HUES48 (cell line): ENCODE data around the gene XIRP1.

Experiments
- H3K27ac ChIP-seq: one replicate; pipeline ENCODE4 v1.7.0; 2013; ENCODE audit warnings: low read depth, low read length, inconsistent platforms
- H3K27me3 ChIP-seq: 2 replicates; pipeline ENCODE4 v1.6.1; 2013; ENCODE audit warnings: mild to moderate bottlenecking, low read length; ENCODE audit not compliant: control insufficient read depth, insufficient read depth
- H3K36me3 ChIP-seq: 2 replicates; pipeline ENCODE4 v1.6.1; 2013; ENCODE audit warnings: low read length; ENCODE audit not compliant: control insufficient read depth, insufficient read depth
- H3K4me1 ChIP-seq: 2 replicates; pipeline ENCODE4 v1.6.1; 2013; ENCODE audit warnings: mild to moderate bottlenecking, low read length; ENCODE audit not compliant: control insufficient read depth, insufficient read depth
- H3K4me3 ChIP-seq: 2 replicates; pipeline ENCODE4 v1.5.1; 2013; ENCODE audit warnings: mild to moderate bottlenecking, low read depth, low read length
- H3K9ac ChIP-seq: 2 replicates; pipeline ENCODE4 v1.6.1; 2013; ENCODE audit warnings: mild to moderate bottlenecking, low read depth, low read length, moderate library complexity
- H3K9me3 ChIP-seq: 2 replicates; pipeline ENCODE4 v1.6.1; 2013; ENCODE audit warnings: low read length; ENCODE audit not compliant: control insufficient read depth, insufficient read depth

XIRP1 gene

GRCh38 chr3:39222462-39222861 is 30.1 kb upstream of the XIRP1 start:
- Histone ChIP-seq H3K4me3 (no peak overlapping the region), H3K9me3 (no peaks in the 10 kb centered on the region; the same call in 1 of the 2 replicates), H3K4me1 (no peaks in the 10 kb centered on the region), H3K9ac (no peak overlapping the region), H3K36me3 (no peaks in the 10 kb centered on the region), H3K27ac (no peak overlapping the region), H3K27me3 (no peaks in the 10 kb centered on the region)

- Histone ChIP-seq H3K9ac (no peak overlapping the region), H3K4me1 (no peaks in the 10 kb centered on the region), H3K9me3 (no peaks in the 10 kb centered on the region), H3K4me3 (no peak overlapping the region), H3K27me3 (no peaks in the 10 kb centered on the region), H3K36me3 (no peaks in the 10 kb centered on the region), H3K27ac (no peak overlapping the region)
Observed at GRCh38 chr3:39221141-39221530, 28.7 kb upstream of the XIRP1 start.

- no peak overlapping the region for H3K4me3 ChIP-seq
- H3K27ac ChIP-seq = no peak overlapping the region
- H3K4me1 ChIP-seq = no peaks in the 10 kb centered on the region
- H3K27me3 ChIP-seq = no peaks in the 10 kb centered on the region
- H3K9ac ChIP-seq = no peak overlapping the region
- H3K9me3 ChIP-seq = no peaks in the 10 kb centered on the region
- no peaks in the 10 kb centered on the region for H3K36me3 ChIP-seq
Observed at GRCh38 chr3:39220407-39221140, 28.2 kb upstream of the XIRP1 start.

- Histone ChIP-seq H3K9ac (no peak overlapping the region), H3K27ac (no peak overlapping the region), H3K27me3 (no peaks in the 10 kb centered on the region), H3K36me3 (no peaks in the 10 kb centered on the region), H3K4me1 (no peaks in the 10 kb centered on the region), H3K9me3 (no peaks in the 10 kb centered on the region), H3K4me3 (no peak overlapping the region)
Observed at GRCh38 chr3:39219702-39220101, 27.3 kb upstream of the XIRP1 start.

GRCh38 chr3:39216176-39216790 is 23.9 kb upstream of the XIRP1 start:
- Histone ChIP-seq H3K27me3 (no peaks in the 10 kb centered on the region), H3K4me1 (peaks cover 8% of the 10 kb centered on the region), H3K27ac (no peak overlapping the region), H3K36me3 (no peaks in the 10 kb centered on the region), H3K9me3 (no peaks in the 10 kb centered on the region), H3K9ac (no peak overlapping the region), H3K4me3 (no peak overlapping the region)

GRCh38 chr3:39213613-39214012 is 21.2 kb upstream of the XIRP1 start:
- Histone ChIP-seq H3K9me3 (no peaks in the 10 kb centered on the region), H3K36me3 (no peaks in the 10 kb centered on the region), H3K4me3 (no peak overlapping the region), H3K9ac (no peak overlapping the region), H3K27ac (no peak overlapping the region), H3K27me3 (no peaks in the 10 kb centered on the region), H3K4me1 (peaks cover 16% of the 10 kb centered on the region)

GRCh38 chr3:39212665-39213064 is 20.3 kb upstream of the XIRP1 start:
- Histone ChIP-seq H3K36me3 (no peaks in the 10 kb centered on the region), H3K4me3 (no peak overlapping the region), H3K27ac (no peak overlapping the region), H3K4me1 (peaks cover 24% of the 10 kb centered on the region), H3K27me3 (no peaks in the 10 kb centered on the region), H3K9me3 (no peaks in the 10 kb centered on the region), H3K9ac (no peak overlapping the region)

GRCh38 chr3:39211332-39212130 is 19.1 kb upstream of the XIRP1 start:
- peak overlapping the region; percentile 3 for H3K27ac ChIP-seq
- H3K9ac ChIP-seq = no peak overlapping the region
- no peaks in the 10 kb centered on the region for H3K27me3 ChIP-seq
- peaks cover 25% of the 10 kb centered on the region for H3K4me1 ChIP-seq
- no peaks in the 10 kb centered on the region for H3K36me3 ChIP-seq
- no peaks in the 10 kb centered on the region for H3K9me3 ChIP-seq
- H3K4me3 ChIP-seq = no peak overlapping the region

GRCh38 chr3:39210078-39210477 is 17.7 kb upstream of the XIRP1 start:
- Histone ChIP-seq H3K27me3 (no peaks in the 10 kb centered on the region), H3K36me3 (no peaks in the 10 kb centered on the region), H3K27ac (no peak overlapping the region), H3K4me1 (peaks cover 25% of the 10 kb centered on the region), H3K4me3 (no peak overlapping the region), H3K9ac (no peak overlapping the region), H3K9me3 (no peaks in the 10 kb centered on the region)

GRCh38 chr3:39209329-39209970 is 17.1 kb upstream of the XIRP1 start:
- H3K9me3 ChIP-seq = no peaks in the 10 kb centered on the region
- H3K27me3 ChIP-seq = no peaks in the 10 kb centered on the region
- no peak overlapping the region for H3K9ac ChIP-seq
- H3K27ac ChIP-seq = no peak overlapping the region
- no peaks in the 10 kb centered on the region for H3K36me3 ChIP-seq
- H3K4me3 ChIP-seq = no peak overlapping the region
- H3K4me1 ChIP-seq = peaks cover 25% of the 10 kb centered on the region
